HEK293 (cell line): ENCODE data around the gene PAK5.

Experiments
- ATF2 ChIP-seq: fragments of 450-650 bp; formaldehyde crosslinking; IDR thresholded peaks from 2 replicates; pipeline ENCODE4 v1.5.1; 2016; ENCODE audit warnings: missing biosample characterization, missing genetic modification characterization, low read depth
- BCL11A ChIP-seq: fragments of 450-650 bp; formaldehyde crosslinking; IDR thresholded peaks from 2 replicates; pipeline ENCODE4 v1.5.1; 2016; ENCODE audit warnings: low read depth, missing biosample characterization, missing genetic modification characterization
- CTCF ChIP-seq: fragments of 450-650 bp; formaldehyde crosslinking; IDR thresholded peaks from 2 replicates; pipeline ENCODE4 v1.5.1; 2016; ENCODE audit warnings: missing biosample characterization, missing genetic modification characterization
- FEZF1 ChIP-seq: fragments of 450-650 bp; formaldehyde crosslinking; IDR thresholded peaks from 2 replicates; pipeline ENCODE4 v1.5.1; 2016; ENCODE audit warnings: missing biosample characterization, missing genetic modification characterization
- MYNN ChIP-seq: fragments of 450-650 bp; formaldehyde crosslinking; IDR thresholded peaks from 2 replicates; pipeline ENCODE4 v1.5.1; 2016; ENCODE audit warnings: missing biosample characterization, missing genetic modification characterization, borderline replicate concordance
- PRDM2 ChIP-seq: fragments of 450-650 bp; formaldehyde crosslinking; IDR thresholded peaks from 2 replicates; pipeline ENCODE4 v1.5.1; 2016; ENCODE audit warnings: missing biosample characterization, missing genetic modification characterization, borderline replicate concordance
- TCF7L2 ChIP-seq: IDR thresholded peaks from 2 replicates; pipeline ENCODE4 v1.6.1; 2011; ENCODE audit warnings: low read depth, mild to moderate bottlenecking, inconsistent platforms, low read length, moderate library complexity, borderline replicate concordance
- ZBTB44 ChIP-seq: fragments of 450-650 bp; IDR thresholded peaks from 2 replicates; pipeline ENCODE4 v1.5.1; 2018; ENCODE audit warnings: missing biosample characterization, mild to moderate bottlenecking, missing genetic modification characterization
- ZNF121 ChIP-seq: fragments of 450-650 bp; formaldehyde crosslinking; IDR thresholded peaks from 2 replicates; pipeline ENCODE4 v1.5.1; 2016; ENCODE audit warnings: missing biosample characterization, missing genetic modification characterization
- ZNF26 ChIP-seq: fragments of 450-650 bp; formaldehyde crosslinking; IDR thresholded peaks from 2 replicates; pipeline ENCODE4 v1.5.1; 2016; ENCODE audit warnings: missing biosample characterization, missing genetic modification characterization
- ZNF274 ChIP-seq, 2 experiments: fragments of 200-500 bp in 1 of 2; fragments of 450-650 bp in 1 of 2; sonication (Bioruptor generic) in 1 of 2; formaldehyde crosslinking in 1 of 2; IDR thresholded peaks; 2 replicates each; pipeline versions ENCODE4 v1.5.1 to v1.6.1; 2014 to 2016; ENCODE audit warnings: borderline replicate concordance in 1 of 2, inconsistent platforms in 1 of 2, low read length in 1 of 2, missing biosample characterization in 1 of 2, missing genetic modification characterization in 1 of 2
- ZNF548 ChIP-seq: fragments of 450-650 bp; formaldehyde crosslinking; IDR thresholded peaks from 2 replicates; pipeline ENCODE4 v1.5.1; 2016; ENCODE audit warnings: missing biosample characterization, missing genetic modification characterization
- ZXDB ChIP-seq: fragments of 450-650 bp; formaldehyde crosslinking; IDR thresholded peaks from 2 replicates; pipeline ENCODE4 v1.5.1; 2016; ENCODE audit warnings: missing biosample characterization, missing genetic modification characterization

GRCh38 chr20:9685011-9685410 lies 153.9 kb downstream of the PAK5 start:
- TF ChIP-seq CTCF (tag by site-specific recombination): no peak
- TF ChIP-seq PRDM2 (tag by site-specific recombination): no peak
- TF ChIP-seq ZNF274 (IDR thresholded peaks at IDR 0.05; ENCODE audit: low read length): no peak
- TF ChIP-seq ZNF274 (tag by site-specific recombination; IDR thresholded peaks at IDR 0.05; ENCODE audit: borderline replicate concordance): no peak
- no peak for TF ChIP-seq FEZF1
- no peak for TF ChIP-seq ZNF121
- TF ChIP-seq ZNF548 (tag by site-specific recombination): no peak
- no peak for TF ChIP-seq MYNN (tag by site-specific recombination)
- TF ChIP-seq TCF7L2: no peak
- TF ChIP-seq ZXDB (tag by site-specific recombination): no peak
- no peak for TF ChIP-seq ZBTB44 (tag by site-specific recombination)
- TF ChIP-seq ZNF26 (tag by site-specific recombination): no peak
- TF ChIP-seq BCL11A (tag by site-specific recombination): no peak
- no peak for TF ChIP-seq ATF2 (tag by site-specific recombination)
